ENCODE data around the gene SLC5A10. TPM values are rescaled to one million over a fixed set of nuclear protein-coding genes. Genes with fewer than 3 reads are reported as not detected.
A peak's percentile ranks its signal among the peaks of the same experiment; 100 is the strongest.

SLC5A10 gene
- total RNA-seq, 1 experiment from 2014 or later = not detected

- Mint-ChIP-seq H3K4me1 (peaks cover 16 to 42% of the 10 kb centered on the region in 2 experiments), H3K27ac (peak overlapping the region in 1 of 3 experiments; percentile 82; a peak in 2 of 7 replicates), H3K36me3 (ENCODE audit: insufficient read depth in 1 of 3, low read depth in 3 of 3) (no peaks in the 10 kb centered on the region; a peak in 1 of 7 replicates), H3K9me3 (no peaks in the 10 kb centered on the region), H3K27me3 (ENCODE audit: low read depth) (peaks cover 7% of the 10 kb centered on the region), H3K4me3 (no peak overlapping the region)
- H2BK12ac ChIP-seq (ENCODE audit: insufficient read length, low read depth, low read length) = no peak overlapping the region
- H3K18ac ChIP-seq (ENCODE audit: insufficient read length, low read depth, low read length) = no peak overlapping the region
- DNase-seq = no peak
- no CpG with 5 or more reads among the region's 7 CpGs for WGBS (ENCODE audit: extremely low coverage, insufficient read length, low lambda C conversion rate)
- no peak overlapping the region for H3T11ph ChIP-seq (ENCODE audit: low read length)
- no peaks in the 10 kb centered on the region for H3K4me1 ChIP-seq (ENCODE audit: insufficient read depth, low read length)
- H3K27me3 ChIP-seq (ENCODE audit: insufficient read depth, low read length) = no peaks in the 10 kb centered on the region; the same call in 1 of the 2 replicates
- H4K91ac ChIP-seq (ENCODE audit: insufficient read length, low read depth, low read length) = no peak overlapping the region
- H3K23ac ChIP-seq (ENCODE audit: insufficient read length, low read depth, low read length) = no peak overlapping the region
- no peak overlapping the region for H3K56ac ChIP-seq (ENCODE audit: insufficient read length, low read depth, low read length)
- no peak overlapping the region for H2BK5ac ChIP-seq (ENCODE audit: insufficient read length, low read length)
- H2AFZ ChIP-seq (ENCODE audit: low read length) = no peak overlapping the region
- H3K9me3 ChIP-seq (ENCODE audit: control insufficient read depth, low read depth, low read length) = no peaks in the 10 kb centered on the region
- TF ChIP-seq CTCF (conservative IDR thresholded peaks at IDR 0.05) = no peak
- H2BK120ac ChIP-seq (ENCODE audit: low read depth, low read length, poor library complexity, severe bottlenecking) = no peak overlapping the region
- H4K20me1 ChIP-seq (ENCODE audit: control insufficient read depth, insufficient read depth, insufficient read length) = no peaks in the 10 kb centered on the region
- H2BK15ac ChIP-seq (ENCODE audit: low read depth, low read length) = no peak overlapping the region
- H4K8ac ChIP-seq (replicated peaks; ENCODE audit: insufficient read length, low read depth, low read length) = no peak overlapping the region
- no peaks in the 10 kb centered on the region for H3K79me1 ChIP-seq (ENCODE audit: insufficient read depth, low read depth, low read length, poor library complexity, severe bottlenecking)
- no peak overlapping the region for H3K4ac ChIP-seq (ENCODE audit: low read depth, low read length)
- no peak overlapping the region for H3K27ac ChIP-seq (ENCODE audit: insufficient read length, low read depth, low read length)
- no peak overlapping the region for H2AK5ac ChIP-seq (ENCODE audit: insufficient read length, low read length)
- H4K5ac ChIP-seq (ENCODE audit: insufficient read length, low read depth, low read length) = no peak overlapping the region
- no peaks in the 10 kb centered on the region for H3K79me2 ChIP-seq (ENCODE audit: insufficient read depth, low read length)
- H3K9ac ChIP-seq (ENCODE audit: extremely low read depth, insufficient read length, low read length) = no peak overlapping the region
- H3K4me2 ChIP-seq (ENCODE audit: insufficient read depth, insufficient read length, low read length) = no peak overlapping the region
- no peaks in the 10 kb centered on the region for H3K23me2 ChIP-seq (ENCODE audit: insufficient read length, low read depth, low read length, poor library complexity, severe bottlenecking)
- no peak overlapping the region for H3K14ac ChIP-seq (ENCODE audit: insufficient read depth, low read length)
- H2BK20ac ChIP-seq (ENCODE audit: low read depth, low read length, poor library complexity, severe bottlenecking) = no peak overlapping the region
Measured at GRCh38 chr17:19015428-19015827, 63.5 kb downstream of the SLC5A10 start.
